Dendritic cell treated with granulocyte-macrophage colony-stimulating factor and Interleukin-4, amounts not matched to agents 40 ng/mL and 50 ng/mL, for 4 days (primary cell): ENCODE results near the gene FAM184A.

Experiments used
- H3K27ac Mint-ChIP-seq: one replicate; pipeline ENCODE4 v1.8.0; 2022; ENCODE audit warnings: mild to moderate bottlenecking, mixed read lengths
- H3K27me3 Mint-ChIP-seq: one replicate; pipeline ENCODE4 v1.8.0; 2022; ENCODE audit warnings: mild to moderate bottlenecking, mixed read lengths
- H3K36me3 Mint-ChIP-seq: one replicate; pipeline ENCODE4 v1.8.0; 2022; ENCODE audit warnings: low read depth, mixed read lengths
- H3K4me1 Mint-ChIP-seq: one replicate; pipeline ENCODE4 v1.8.0; 2022; ENCODE audit warnings: low read depth, mixed read lengths
- H3K4me3 Mint-ChIP-seq: one replicate; pipeline ENCODE4 v1.8.0; 2022; ENCODE audit warnings: mild to moderate bottlenecking, moderate library complexity, mixed read lengths
- H3K9me3 Mint-ChIP-seq: one replicate; pipeline ENCODE4 v1.8.0; 2022; ENCODE audit warnings: mixed read lengths
- intact Hi-C: fragments of 100-400 bp; cut with micrococcal nuclease; formaldehyde crosslinking; loops from one replicate; pipeline ENCODE4 v1.15.0; 2022

FAM184A gene

GRCh38 chr6:118967239-118967638, 111.2 kb downstream of the FAM184A start:
- intact Hi-C loops: no loop called here
- no peaks in the 10 kb centered on the region for H3K36me3 Mint-ChIP-seq
- H3K9me3 Mint-ChIP-seq: no peaks in the 10 kb centered on the region
- H3K27ac Mint-ChIP-seq: no peak overlapping the region
- no peaks in the 10 kb centered on the region for H3K4me1 Mint-ChIP-seq
- H3K27me3 Mint-ChIP-seq: no peaks in the 10 kb centered on the region
- H3K4me3 Mint-ChIP-seq: no peak overlapping the region

- no peak overlapping the region for H3K4me3 Mint-ChIP-seq
- no peaks in the 10 kb centered on the region for H3K36me3 Mint-ChIP-seq
- intact Hi-C loops: no loop called here
- H3K4me1 Mint-ChIP-seq: no peaks in the 10 kb centered on the region
- no peak overlapping the region for H3K27ac Mint-ChIP-seq
- H3K27me3 Mint-ChIP-seq: no peaks in the 10 kb centered on the region
- H3K9me3 Mint-ChIP-seq: no peaks in the 10 kb centered on the region
Observed at GRCh38 chr6:118965843-118966370, 112.6 kb downstream of the FAM184A start.

- intact Hi-C loops: no loop called here
- Mint-ChIP-seq H3K4me1 (no peaks in the 10 kb centered on the region), H3K27ac (no peak overlapping the region), H3K9me3 (no peaks in the 10 kb centered on the region), H3K27me3 (no peaks in the 10 kb centered on the region), H3K36me3 (no peaks in the 10 kb centered on the region), H3K4me3 (no peak overlapping the region)
Observed at GRCh38 chr6:118965371-118965770, 113.1 kb downstream of the FAM184A start.

DNA sequence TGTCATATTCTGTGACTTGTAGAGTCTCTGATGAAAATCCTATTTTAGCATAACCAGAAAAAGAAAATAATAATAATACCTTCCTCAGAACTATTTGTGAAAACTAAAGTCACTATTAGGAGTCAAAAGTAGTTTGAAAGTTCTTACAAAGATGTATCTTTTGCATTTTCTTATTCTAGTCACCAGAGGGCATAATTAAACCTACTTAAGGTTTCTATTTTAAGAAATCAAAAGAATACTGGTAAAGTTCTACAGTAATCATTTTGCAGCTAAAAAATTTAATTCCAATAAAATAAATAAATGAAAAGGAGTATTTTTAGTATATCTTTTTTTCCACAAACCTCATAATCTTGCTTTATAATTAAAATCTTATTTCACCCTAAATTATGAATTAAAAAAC, 115.5 kb downstream of the FAM184A start:
- intact Hi-C loops: loop anchor here (1.0 kb wide), 1 partner anchor 147 kb away; no protein-coding TSS in a partner anchor
- Mint-ChIP-seq H3K27ac (no peak overlapping the region), H3K4me1 (peaks cover 9% of the 10 kb centered on the region), H3K27me3 (no peaks in the 10 kb centered on the region), H3K4me3 (no peak overlapping the region), H3K9me3 (no peaks in the 10 kb centered on the region), H3K36me3 (no peaks in the 10 kb centered on the region)

DNA sequence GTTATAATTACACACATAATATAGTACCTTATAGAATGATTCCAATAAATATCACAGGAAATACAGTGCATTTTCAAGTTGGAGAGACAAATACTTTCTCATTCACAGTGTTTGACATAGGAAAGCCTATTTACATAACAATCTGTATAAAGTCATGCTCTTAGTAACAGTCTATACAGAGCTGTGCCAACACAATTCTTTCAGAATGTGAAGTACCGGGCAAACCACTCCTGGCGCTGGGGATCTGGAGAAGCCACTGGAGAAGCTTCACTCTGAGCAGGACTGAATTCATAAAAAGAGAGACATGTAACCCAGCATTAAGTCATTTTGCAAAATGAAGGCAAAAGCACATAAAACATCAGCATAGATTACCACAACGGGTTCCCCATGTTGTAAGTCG, 118.6 kb downstream of the FAM184A start:
- H3K27ac Mint-ChIP-seq: no peak overlapping the region
- H3K9me3 Mint-ChIP-seq: no peaks in the 10 kb centered on the region
- intact Hi-C loops: no loop called here
- no peaks in the 10 kb centered on the region for H3K27me3 Mint-ChIP-seq
- no peak overlapping the region for H3K4me3 Mint-ChIP-seq
- H3K4me1 Mint-ChIP-seq: peaks cover 9% of the 10 kb centered on the region
- no peaks in the 10 kb centered on the region for H3K36me3 Mint-ChIP-seq

DNA sequence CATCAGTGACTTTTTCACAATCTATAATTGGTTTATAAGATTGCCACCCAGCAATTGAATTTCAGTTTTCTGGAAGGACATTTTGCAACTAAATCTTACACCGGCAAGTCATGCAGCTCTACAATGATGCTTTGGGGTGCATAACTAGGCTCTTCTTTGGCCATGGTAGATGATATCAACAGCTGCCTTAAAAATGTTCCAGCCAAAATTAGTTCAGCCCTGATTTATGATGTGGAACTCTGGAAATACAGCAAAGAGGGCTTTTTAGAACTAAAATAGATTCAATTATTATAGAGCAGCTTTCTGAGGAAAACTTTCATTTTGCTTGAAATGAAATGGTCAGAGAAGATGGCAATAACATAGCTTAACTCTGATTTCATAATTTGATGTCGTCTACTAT, 125.1 kb downstream of the FAM184A start:
- Mint-ChIP-seq H3K4me1 (no peaks in the 10 kb centered on the region), H3K27ac (no peak overlapping the region), H3K9me3 (peaks cover 9% of the 10 kb centered on the region), H3K27me3 (no peaks in the 10 kb centered on the region), H3K36me3 (no peaks in the 10 kb centered on the region), H3K4me3 (no peak overlapping the region)
- intact Hi-C loops: no loop called here

DNA sequence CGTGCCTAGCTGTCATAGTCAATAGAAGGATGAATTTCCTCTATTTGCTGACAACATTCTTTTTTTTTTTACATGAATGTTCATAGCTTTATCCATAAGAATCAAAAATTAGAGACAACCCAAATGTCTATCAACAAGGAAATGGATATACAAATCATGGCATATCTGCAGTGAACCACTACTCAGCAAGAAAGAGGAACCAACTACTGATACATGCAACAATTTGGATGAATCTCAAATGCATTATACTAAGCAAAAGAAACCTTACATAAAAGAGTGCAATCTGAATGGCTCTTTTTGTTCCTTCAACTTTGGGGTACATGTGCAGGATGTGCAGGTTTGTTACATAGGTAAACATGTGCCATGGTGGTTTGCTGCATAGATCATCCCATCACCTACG, 125.8 kb downstream of the FAM184A start:
- no peak overlapping the region for H3K27ac Mint-ChIP-seq
- H3K27me3 Mint-ChIP-seq: no peaks in the 10 kb centered on the region
- intact Hi-C loops: no loop called here
- H3K4me3 Mint-ChIP-seq: no peak overlapping the region
- H3K36me3 Mint-ChIP-seq: no peaks in the 10 kb centered on the region
- peaks cover 14% of the 10 kb centered on the region for H3K9me3 Mint-ChIP-seq
- H3K4me1 Mint-ChIP-seq: no peaks in the 10 kb centered on the region

DNA sequence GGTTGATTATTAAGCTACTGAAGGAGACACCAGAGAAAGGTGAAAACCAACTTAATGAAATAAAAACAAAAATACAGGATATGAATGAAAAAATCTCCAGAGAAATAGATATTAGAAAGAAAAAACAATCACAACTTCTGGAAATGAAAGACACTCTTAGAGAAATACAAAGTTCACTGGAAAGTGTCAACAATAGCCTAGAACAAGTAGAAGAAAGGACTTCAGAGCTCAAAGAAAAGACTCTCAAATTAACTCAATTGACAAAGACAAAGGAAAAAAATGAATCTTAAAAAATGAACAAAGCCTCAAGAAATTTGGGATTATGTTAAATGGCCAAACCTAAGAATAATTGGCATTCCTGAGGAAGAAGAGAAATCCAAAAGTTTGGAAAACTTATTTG, 133.2 kb downstream of the FAM184A start:
- Mint-ChIP-seq H3K9me3 (peaks cover 83% of the 10 kb centered on the region), H3K27ac (no peak overlapping the region), H3K27me3 (no peaks in the 10 kb centered on the region), H3K4me3 (no peak overlapping the region), H3K36me3 (no peaks in the 10 kb centered on the region), H3K4me1 (no peaks in the 10 kb centered on the region)
- intact Hi-C loops: no loop called here

DNA sequence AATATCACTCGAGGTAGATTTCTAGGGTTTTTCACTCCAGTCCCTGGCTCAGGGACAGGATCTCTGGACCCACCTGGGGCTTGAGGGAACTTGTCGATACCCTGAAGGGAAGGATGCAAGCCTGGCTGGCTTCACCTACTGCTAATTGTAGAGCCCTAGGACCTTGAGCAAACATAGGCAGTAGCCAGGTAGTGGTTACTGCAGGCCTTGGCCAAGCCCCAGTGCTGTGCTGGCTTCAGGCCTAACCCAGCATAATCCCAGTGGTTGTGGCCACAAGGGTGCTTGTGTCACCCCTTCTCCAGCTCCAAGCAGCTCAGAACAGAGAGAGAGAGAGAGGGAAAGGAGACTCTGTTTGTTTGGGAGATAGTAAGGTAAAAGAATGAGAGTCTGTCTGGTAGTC, 137.7 kb downstream of the FAM184A start:
- Mint-ChIP-seq H3K9me3 (peaks cover 64% of the 10 kb centered on the region), H3K4me1 (peaks cover 15% of the 10 kb centered on the region), H3K27me3 (no peaks in the 10 kb centered on the region), H3K4me3 (no peak overlapping the region), H3K36me3 (peaks cover 11% of the 10 kb centered on the region), H3K27ac (no peak overlapping the region)
- intact Hi-C loops: no loop called here

DNA sequence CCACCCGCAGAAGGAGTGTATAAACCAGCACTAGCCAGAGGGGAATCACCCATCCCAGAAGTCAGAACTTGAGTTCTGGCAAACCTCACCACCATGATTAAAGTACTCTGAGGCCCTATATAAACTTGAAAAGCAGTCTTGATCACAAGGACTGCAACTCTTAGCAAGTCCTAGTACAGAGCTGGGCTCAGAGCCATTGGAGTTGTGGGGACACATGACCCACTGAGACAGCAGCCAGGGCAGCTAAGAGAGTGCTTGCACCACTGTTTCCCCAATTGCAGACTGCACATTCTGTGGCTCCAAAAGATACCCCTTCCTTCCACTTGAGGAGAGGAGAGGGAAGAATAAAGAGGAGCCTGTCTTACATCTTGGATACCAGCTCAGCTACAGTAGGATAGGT, 138.8 kb downstream of the FAM184A start:
- H3K4me1 Mint-ChIP-seq: peaks cover 22% of the 10 kb centered on the region
- intact Hi-C loops: loop anchor here (10.0 kb wide), 1 partner anchor 135 kb away; the partner anchor contains the start of gene FAM184A
- H3K27me3 Mint-ChIP-seq: no peaks in the 10 kb centered on the region
- H3K27ac Mint-ChIP-seq: no peak overlapping the region
- H3K4me3 Mint-ChIP-seq: no peak overlapping the region
- peaks cover 53% of the 10 kb centered on the region for H3K9me3 Mint-ChIP-seq
- peaks cover 11% of the 10 kb centered on the region for H3K36me3 Mint-ChIP-seq

DNA sequence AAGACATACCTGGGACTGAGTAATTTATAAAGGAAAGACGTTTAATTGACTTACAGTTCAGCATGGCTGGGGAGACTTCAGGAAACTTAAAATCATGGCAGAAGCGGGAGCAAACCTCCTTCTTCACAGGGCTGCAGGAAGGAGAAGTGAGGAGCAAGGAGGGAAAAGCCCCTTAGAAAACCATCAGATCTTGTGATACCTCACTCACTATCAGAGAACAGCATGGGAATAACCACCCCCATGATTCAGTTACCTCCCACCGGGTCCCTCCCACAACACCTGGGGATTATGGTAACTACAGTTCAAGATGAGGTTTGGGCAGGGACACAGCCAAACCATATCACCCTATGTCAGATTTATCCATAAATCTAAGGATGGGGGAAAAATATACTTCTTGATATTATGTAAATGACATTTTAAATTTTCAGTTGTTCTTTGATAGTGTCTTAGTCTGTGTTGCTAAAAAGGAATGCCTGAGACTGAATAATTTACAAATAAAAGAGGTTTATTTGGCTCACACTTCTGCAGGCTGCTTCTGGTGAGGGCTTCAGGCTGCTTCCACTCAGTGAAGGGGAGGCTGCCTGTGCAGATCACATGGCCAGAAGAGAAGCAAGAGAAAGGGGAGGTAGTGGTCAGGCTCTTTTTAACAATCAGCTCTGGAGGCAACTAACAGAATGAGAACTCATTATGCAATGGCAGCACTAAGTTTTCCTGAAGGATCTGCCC, 142.3 kb downstream of the FAM184A start:
- Mint-ChIP-seq H3K9me3 (peaks cover 21% of the 10 kb centered on the region), H3K4me3 (no peak overlapping the region), H3K27ac (peak overlapping the region; percentile 95), H3K36me3 (peaks cover 24% of the 10 kb centered on the region), H3K4me1 (peaks cover 31% of the 10 kb centered on the region), H3K27me3 (no peaks in the 10 kb centered on the region)
- intact Hi-C loops: loop anchor here (1.0 to 10.0 kb wide), 3 partner anchors 42 to 285 kb away; partner anchors contain the start of genes ASF1A, CEP85L and FAM184A

DNA sequence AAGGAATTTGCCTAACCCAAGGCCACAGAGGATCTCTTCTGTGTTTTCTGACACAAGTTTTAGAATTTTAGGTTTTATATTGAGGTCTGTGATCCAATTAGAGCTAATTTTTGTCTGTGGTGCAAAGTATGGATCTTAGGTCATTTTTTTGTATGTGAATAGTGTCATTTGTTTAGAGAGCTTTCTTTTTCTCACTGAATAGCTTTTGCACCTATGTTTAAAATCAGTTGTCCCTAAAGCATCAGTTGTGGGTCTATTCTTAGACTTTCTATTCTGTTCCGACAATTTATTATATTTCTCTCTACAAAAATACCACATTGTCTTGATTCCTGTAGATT, 143.2 kb downstream of the FAM184A start:
- H3K27me3 Mint-ChIP-seq: no peaks in the 10 kb centered on the region
- peaks cover 14% of the 10 kb centered on the region for H3K9me3 Mint-ChIP-seq
- H3K27ac Mint-ChIP-seq: peak overlapping the region; percentile 95
- H3K36me3 Mint-ChIP-seq: peaks cover 30% of the 10 kb centered on the region
- peak overlapping the region; percentile 89 for H3K4me3 Mint-ChIP-seq
- intact Hi-C loops: loop anchor here (1.0 to 10.0 kb wide), 3 partner anchors 41 to 284 kb away; partner anchors contain the start of genes ASF1A, CEP85L and FAM184A
- peaks cover 31% of the 10 kb centered on the region for H3K4me1 Mint-ChIP-seq

GRCh38 chr6:118934461-118935330, 143.8 kb downstream of the FAM184A start, which contains the start of gene MCM9:
MCM9 (minus strand) TSS chr6:118935159; CDS start chr6:118931723, 3,436 bp downstream.
- Mint-ChIP-seq H3K4me1 (peaks cover 31% of the 10 kb centered on the region), H3K27me3 (no peaks in the 10 kb centered on the region), H3K27ac (peak within 1 kb of the TSS; percentile 95), H3K9me3 (peaks cover 14% of the 10 kb centered on the region), H3K4me3 (peak within 1 kb of the TSS; percentile 89), H3K36me3 (peaks cover 32% of the 10 kb centered on the region)
- intact Hi-C loops: loop anchor here (1.0 to 10.0 kb wide), 3 partner anchors 40 to 284 kb away; partner anchors contain the start of genes ASF1A, CEP85L and FAM184A
